Liver (tissue), 3 donors: Measurements from ENCODE around the gene CFTR.

Source experiments
- CTCF ChIP-seq: fragments of 150-350 bp; IDR thresholded peaks from 2 replicates; pipeline ENCODE4 v1.5.1; 2017; ENCODE audit warnings: improper control_type of control experiment, low read depth, low read length; ENCODE audit not compliant: missing input control
- EGR1 ChIP-seq, 2 donors: IDR thresholded peaks; 2 replicates each; pipeline ENCODE4 v1.6.1; 2016 to 2018; ENCODE audit warnings: antibody characterized with exemption in 2 of 2, low read depth in 2 of 2
- GABPA ChIP-seq, 2 donors: IDR thresholded peaks in 1 of 2; conservative IDR thresholded peaks in 1 of 2; 2 replicates each; pipeline ENCODE4 v1.6.1; 2016; ENCODE audit warnings: antibody characterized with exemption in 2 of 2, mild to moderate bottlenecking in 1 of 2, moderate library complexity in 1 of 2
- JUND ChIP-seq, 2 donors: IDR thresholded peaks; 2 replicates each; pipeline ENCODE4 v1.6.1; 2016; ENCODE audit warnings: antibody characterized with exemption in 2 of 2
- MAX ChIP-seq: IDR thresholded peaks from 2 replicates; pipeline ENCODE4 v1.6.1; 2016; ENCODE audit warnings: antibody characterized with exemption
- RAD21 ChIP-seq, 2 donors: IDR thresholded peaks; 2 replicates each; pipeline ENCODE4 v1.6.1; 2016; ENCODE audit warnings: antibody characterized with exemption in 2 of 2, mild to moderate bottlenecking in 2 of 2
- donor health status: healthy.
- donor health status: healthy.

GRCh38 chr7:117707080-117707479, 227.3 kb downstream of the CFTR start:
- TF ChIP-seq EGR1 (IDR thresholded peaks at IDR 0.05; ENCODE audit: low read depth in 2 of 2), result no peak
- no peak for TF ChIP-seq GABPA (IDR thresholded peaks at IDR 0.05 in 1 of 2, conservative IDR thresholded peaks at IDR 0.05 in 1 of 2)
- TF ChIP-seq CTCF, result no peak
- no peak for TF ChIP-seq RAD21 (IDR thresholded peaks at IDR 0.05)
- TF ChIP-seq JUND (IDR thresholded peaks at IDR 0.05), result no peak
- no peak for TF ChIP-seq MAX
